ENCODE data around the gene UNK. TPM values are rescaled to one million over a fixed set of nuclear protein-coding genes. Genes with fewer than 3 reads are reported as not detected.

UNK gene
- total and polyA plus RNA-seq, 2 of the 13 experiments (the other 11 are each of a cell fraction or from before 2014, with no cell fraction given), result 31.6 to 33.0 TPM

DNA sequence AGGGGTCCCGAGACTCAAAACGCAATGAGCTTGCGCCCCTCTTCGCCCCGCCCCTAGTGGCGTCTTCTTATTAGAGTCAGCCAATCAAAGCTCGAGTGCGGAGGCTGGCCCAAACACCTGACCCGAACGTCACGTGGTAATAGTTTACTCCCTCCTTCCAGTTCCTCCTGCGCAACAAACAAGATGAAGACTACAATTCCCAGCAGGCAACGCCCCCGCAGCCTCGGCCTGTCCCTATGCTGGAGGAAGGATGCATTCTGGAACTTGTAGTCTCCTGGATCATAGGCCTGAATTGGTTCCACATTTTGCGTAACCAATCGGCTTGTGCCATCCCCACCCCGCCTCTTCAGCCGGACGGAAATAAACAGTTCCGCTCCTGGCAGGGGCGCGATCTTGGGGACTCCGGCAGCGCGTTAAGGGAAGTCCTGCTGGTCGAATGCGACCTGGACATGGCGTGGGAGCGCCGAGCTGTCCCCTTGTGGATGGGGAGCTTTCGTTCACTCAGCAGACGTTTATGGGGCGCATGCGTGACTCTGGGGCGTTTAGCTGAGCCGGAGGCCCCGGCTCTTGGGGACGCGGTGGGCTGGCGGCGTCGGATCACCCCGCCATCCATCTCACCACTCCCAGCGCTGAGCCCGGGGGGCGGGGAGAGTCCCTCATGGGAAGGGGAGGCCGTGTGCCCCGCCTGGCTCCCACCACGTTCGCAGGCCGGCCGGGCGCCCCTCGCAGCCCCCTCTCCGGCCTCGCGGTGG is 70.9 kb downstream of the UNK start, which contains the start of gene WBP2 (continued):
- TF ChIP-seq PCBP2 (optimal IDR thresholded peaks at IDR 0.05; ENCODE audit: low read depth, low read length, poor library complexity, severe bottlenecking), result no peak
- TF ChIP-seq ZNF841 (CRISPR knock-in tag; IDR thresholded peaks at IDR 0.05; ENCODE audit: borderline replicate concordance), result no peak
- TF ChIP-seq ZNF572 (CRISPR knock-in tag; IDR thresholded peaks at IDR 0.05), result peak; percentile 98
- peak; percentile 93 for TF ChIP-seq ZNF276 (CRISPR knock-in tag; IDR thresholded peaks at IDR 0.05; ENCODE audit: low read depth)
- no peak; the same call in 1 of the 2 replicates for TF ChIP-seq ZNF441 (CRISPR knock-in tag; IDR thresholded peaks at IDR 0.05; ENCODE audit: borderline replicate concordance)
- no peak for TF ChIP-seq MAFG (CRISPR knock-in tag; IDR thresholded peaks at IDR 0.05)
- TF ChIP-seq KAT8 (CRISPR knock-in tag; IDR thresholded peaks at IDR 0.05), result peak; percentile 96
- TF ChIP-seq ZNF75D (CRISPR knock-in tag; IDR thresholded peaks at IDR 0.05; ENCODE audit: borderline replicate concordance), result no peak
- peak; percentile 43; the same call in 1 of the 2 replicates for TF ChIP-seq MLX (CRISPR knock-in tag; IDR thresholded peaks at IDR 0.05)
- peak; percentile 99 for TF ChIP-seq THAP11 (CRISPR knock-in tag; IDR thresholded peaks at IDR 0.05)
- no peak for TF ChIP-seq TEAD3 (CRISPR knock-in tag; optimal IDR thresholded peaks at IDR 0.05; ENCODE audit: borderline replicate concordance)
- peak; percentile 95; the same call in 1 of the 2 replicates for TF ChIP-seq ZNF224 (CRISPR knock-in tag; IDR thresholded peaks at IDR 0.05)
- TF ChIP-seq ZNF546 (CRISPR knock-in tag; conservative IDR thresholded peaks at IDR 0.05), result peak; percentile 87
- TF ChIP-seq TFDP1 (CRISPR knock-in tag; IDR thresholded peaks at IDR 0.05; ENCODE audit: borderline replicate concordance), result peak; percentile 37; the same call in 1 of the 2 replicates
- no peak; the same call in 1 of the 2 replicates for TF ChIP-seq ETV6 (CRISPR knock-in tag; conservative IDR thresholded peaks at IDR 0.05)
- 0 out of 2 replicates have a peak, but pooled peaks have one; percentile 65 for TF ChIP-seq ZNF773 (CRISPR knock-in tag; IDR thresholded peaks at IDR 0.05; ENCODE audit: borderline replicate concordance)
- TF ChIP-seq PREB (CRISPR knock-in tag; IDR thresholded peaks at IDR 0.05), result no peak
- TF ChIP-seq, protein P1, sequence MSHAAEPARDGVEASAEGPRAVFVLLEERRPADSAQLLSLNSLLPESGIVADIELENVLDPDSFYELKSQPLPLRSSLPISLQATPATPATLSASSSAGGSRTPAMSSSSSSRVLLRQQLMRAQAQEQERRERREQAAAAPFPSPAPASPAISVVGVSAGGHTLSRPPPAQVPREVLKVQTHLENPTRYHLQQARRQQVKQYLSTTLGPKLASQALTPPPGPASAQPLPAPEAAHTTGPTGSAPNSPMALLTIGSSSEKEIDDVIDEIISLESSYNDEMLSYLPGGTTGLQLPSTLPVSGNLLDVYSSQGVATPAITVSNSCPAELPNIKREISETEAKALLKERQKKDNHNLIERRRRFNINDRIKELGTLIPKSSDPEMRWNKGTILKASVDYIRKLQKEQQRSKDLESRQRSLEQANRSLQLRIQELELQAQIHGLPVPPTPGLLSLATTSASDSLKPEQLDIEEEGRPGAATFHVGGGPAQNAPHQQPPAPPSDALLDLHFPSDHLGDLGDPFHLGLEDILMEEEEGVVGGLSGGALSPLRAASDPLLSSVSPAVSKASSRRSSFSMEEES (CRISPR knock-in tag; IDR thresholded peaks at IDR 0.05), result peak; percentile 93
- TF ChIP-seq SMARCE1 (IDR thresholded peaks at IDR 0.05; ENCODE audit: borderline replicate concordance), result no peak
- TF ChIP-seq ZNF33B (CRISPR knock-in tag; IDR thresholded peaks at IDR 0.05), result no peak; the same call in 1 of the 2 replicates
- peak; percentile 44; the same call in 1 of the 2 replicates for TF ChIP-seq ZNF777 (CRISPR knock-in tag; IDR thresholded peaks at IDR 0.05)
- no peak for TF ChIP-seq TCF7 (IDR thresholded peaks at IDR 0.05; ENCODE audit: low read depth)
- TF ChIP-seq HNRNPH1 (optimal IDR thresholded peaks at IDR 0.05; ENCODE audit: low read depth, low read length), result peak; percentile 34
- no peak for TF ChIP-seq ZNF207 (IDR thresholded peaks at IDR 0.05; ENCODE audit: borderline replicate concordance)
- peak; percentile 97 for TF ChIP-seq ZNF749 (CRISPR knock-in tag; IDR thresholded peaks at IDR 0.05; ENCODE audit: borderline replicate concordance)

Measured in HepG2 (cell line).